ENCODE measurements around the gene GNPDA2. TPM values are rescaled to one million over a fixed set of nuclear protein-coding genes. Genes with fewer than 3 reads are reported as not detected.

Gene GNPDA2
- total and polyA plus RNA-seq, 9 of the 15 experiments (the other 6 are each of a cell fraction or from before 2014, with no cell fraction given), result 10.6 to 20.4 (median 13.0) TPM

- TF ChIP-seq REST (IDR thresholded peaks at IDR 0.05; ENCODE audit: borderline replicate concordance) (peak; percentile 42; the same call in 1 of the 2 replicates), REST (CRISPR knock-in tag; IDR thresholded peaks at IDR 0.05; ENCODE audit: low read depth) (no peak), POLR2B (IDR thresholded peaks at IDR 0.05; ENCODE audit: low read depth, partially characterized antibody) (no peak), RUNX1 (IDR thresholded peaks at IDR 0.05; ENCODE audit: low read depth) (no peak)
These were observed 34.0 kb upstream of the GNPDA2 start (continued) for GRCh38 chr4:44760142-44760898.

All from K562 (cell line).